Astrocyte of the spinal cord (primary cell): ENCODE measurements around the gene DYSF.

Experiments used
- DNase-seq: peaks from one replicate; pipeline ENCODE4 v3.0.0; 2011; ENCODE audit warnings: low read depth, low spot score
- H3K4me3 ChIP-seq: 2 replicates; pipeline ENCODE4 v1.5.1; 2011; ENCODE audit warnings: low read depth, mild to moderate bottlenecking, low read length, moderate library complexity
- CTCF ChIP-seq: IDR thresholded peaks from 2 replicates; pipeline ENCODE4 v1.5.1; 2012; ENCODE audit warnings: low read depth, mild to moderate bottlenecking, low read length, inconsistent platforms
- in situ Hi-C: cut with HindIII; loops from 2 replicates; pipeline ENCODE4 v1.10.0; 2017; ENCODE audit warnings: low sequenced_read_pairs

The DYSF gene

GRCh38 chr2:71477231-71477691, 23.9 kb downstream of the DYSF start:
- no peak for TF ChIP-seq CTCF
- DNase-seq, result no peak
- no peak overlapping the region for H3K4me3 ChIP-seq
- in situ Hi-C loops, result no loop called here

GRCh38 chr2:71478806-71479205, 25.4 kb downstream of the DYSF start:
- no peak overlapping the region for H3K4me3 ChIP-seq
- no peak for DNase-seq
- in situ Hi-C loops, result no loop called here
- no peak for TF ChIP-seq CTCF

GRCh38 chr2:71479261-71479660, 25.9 kb downstream of the DYSF start:
- H3K4me3 ChIP-seq, result no peak overlapping the region
- in situ Hi-C loops, result no loop called here
- TF ChIP-seq CTCF, result no peak
- no peak for DNase-seq

- in situ Hi-C loops, result no loop called here
- no peak for DNase-seq
- no peak for TF ChIP-seq CTCF
- no peak overlapping the region for H3K4me3 ChIP-seq
Observed at GRCh38 chr2:71481111-71481510, 27.8 kb downstream of the DYSF start.

GRCh38 chr2:71482055-71482454, 28.7 kb downstream of the DYSF start:
- DNase-seq, result no peak
- in situ Hi-C loops, result no loop called here
- no peak overlapping the region for H3K4me3 ChIP-seq
- peak; percentile 45 for TF ChIP-seq CTCF

GRCh38 chr2:71483246-71483645, 29.9 kb downstream of the DYSF start:
- no peak for TF ChIP-seq CTCF
- H3K4me3 ChIP-seq, result no peak overlapping the region
- no peak for DNase-seq
- in situ Hi-C loops, result no loop called here

- no peak for TF ChIP-seq CTCF
- in situ Hi-C loops, result no loop called here
Observed at GRCh38 chr2:71484354-71484753, 31.0 kb downstream of the DYSF start.

More at GRCh38 chr2:71484354-71484753, 31.0 kb downstream of the DYSF start:
- no peak for DNase-seq
- H3K4me3 ChIP-seq, result no peak overlapping the region
